GM12892 (cell line): ENCODE data around the gene PSRC1.

Experiments used
- POLR2A ChIP-seq: IDR thresholded peaks from 2 replicates; pipeline ENCODE4 v1.6.1; 2011; ENCODE audit warnings: low read depth, low read length, control low read depth
- POLR2AphosphoS5 ChIP-seq: IDR thresholded peaks from 2 replicates; pipeline ENCODE4 v1.6.1; 2011; ENCODE audit warnings: low read depth, low read length, control low read depth

DNA sequence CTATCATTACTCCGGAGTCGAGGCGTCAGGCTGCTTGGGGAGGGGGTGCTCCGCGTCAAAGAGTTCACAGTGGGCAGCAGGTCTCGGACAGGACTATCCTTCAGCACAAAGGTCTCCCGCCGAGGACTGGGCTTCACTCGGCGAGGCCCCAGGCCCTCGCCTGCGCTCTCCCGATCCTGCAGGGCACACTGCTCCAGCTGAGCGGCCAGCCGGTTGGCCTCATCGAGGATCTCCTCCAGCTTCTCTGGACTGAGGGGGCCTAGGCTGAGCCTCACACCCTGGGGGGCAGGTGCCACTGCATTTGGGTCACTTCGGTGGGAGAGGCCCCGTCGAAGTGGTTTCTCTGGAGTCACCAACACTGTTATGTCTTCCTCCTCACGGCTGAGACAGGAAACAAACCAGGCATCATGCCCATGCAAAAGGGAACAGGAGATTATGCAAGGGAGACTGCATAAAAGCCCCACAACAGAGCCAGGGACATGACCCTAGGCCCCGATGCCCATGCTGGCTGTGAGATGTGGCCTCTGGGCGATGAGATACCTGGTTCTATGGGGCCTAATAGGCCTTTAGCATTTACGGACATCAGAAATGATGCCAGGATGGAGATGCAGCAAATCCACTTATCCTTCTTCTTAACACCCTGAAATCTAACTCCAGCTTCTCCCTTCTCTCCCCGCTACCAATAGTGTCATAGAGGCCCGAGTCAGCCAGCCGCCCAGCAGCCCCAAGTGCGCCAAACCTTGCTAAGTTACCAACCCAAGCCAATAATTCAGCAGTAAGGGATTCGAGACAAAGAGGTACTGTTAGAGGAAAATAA lies 1.1 kb downstream of the PSRC1 start:
- no peak for TF ChIP-seq POLR2A
- TF ChIP-seq POLR2AphosphoS5, result no peak
